ENCODE data around the gene PPP1R1C. TPM values are rescaled to one million over a fixed set of nuclear protein-coding genes. Genes with fewer than 3 reads are reported as not detected.

Gene PPP1R1C
- not detected for polyA plus RNA-seq (ENCODE audit: low read depth in 6 of 6)

GRCh38 chr2:181985632-181986205, at the start of gene PPP1R1C:
TSS of gene PPP1R1C (plus strand) at chr2:181985853. CDS start at chr2:181986111, 258 bp downstream.
- H3K4me3 Mint-ChIP-seq, result no peak within 1 kb of the TSS

GRCh38 chr2:181937473-181937872, 48.2 kb upstream of the PPP1R1C start:
- no peaks in the 10 kb centered on the region for H3K36me3 Mint-ChIP-seq
- peaks cover 0 to 9% (median 0%) of the 10 kb centered on the region in 3 donors for H3K27me3 Mint-ChIP-seq
- ATAC-seq (ENCODE audit: low read depth in 2 of 2) (no peak), DNase-seq (no peak)
- H3K4me3 Mint-ChIP-seq, result no peak overlapping the region
- no peaks in the 10 kb centered on the region for H3K4me1 Mint-ChIP-seq
- peaks cover 0 to 4% (median 0%) of the 10 kb centered on the region in 7 donors for H3K9me3 Mint-ChIP-seq
- no peak overlapping the region for H3K27ac Mint-ChIP-seq

More at GRCh38 chr2:181985632-181986205, at the start of gene PPP1R1C:
- DNase-seq, result no peak
- no peak for ATAC-seq (ENCODE audit: low read depth in 2 of 2)
- Mint-ChIP-seq H3K4me1 (peaks cover 0 to 6% (median 0%) of the 10 kb centered on the region in 3 donors), H3K27me3 (no peaks in the 10 kb centered on the region), H3K9me3 (peaks cover 0 to under 1% (median 0%) of the 10 kb centered on the region in 7 donors), H3K36me3 (no peaks in the 10 kb centered on the region), H3K27ac (no peak within 1 kb of the TSS)

GRCh38 chr2:181943411-181944124, 42.1 kb upstream of the PPP1R1C start:
- peaks cover 0 to 6% of the 10 kb centered on the region in 2 donors for H3K36me3 Mint-ChIP-seq
- H3K27ac Mint-ChIP-seq, result no peak overlapping the region
- peaks cover 0 to 4% (median 0%) of the 10 kb centered on the region in 7 donors for H3K9me3 Mint-ChIP-seq
- H3K4me3 Mint-ChIP-seq, result no peak overlapping the region
- ATAC-seq (ENCODE audit: low read depth in 2 of 2) (no peak), DNase-seq (no peak)
- peaks cover 0 to 21% (median 0%) of the 10 kb centered on the region in 3 donors for H3K27me3 Mint-ChIP-seq
- H3K4me1 Mint-ChIP-seq, result no peaks in the 10 kb centered on the region

GRCh38 chr2:181944164-181944913, 41.3 kb upstream of the PPP1R1C start:
- DNase-seq (no peak), ATAC-seq (ENCODE audit: low read depth in 2 of 2) (no peak)
- Mint-ChIP-seq H3K4me3 (no peak overlapping the region), H3K4me1 (no peaks in the 10 kb centered on the region), H3K27ac (no peak overlapping the region), H3K9me3 (no peaks in the 10 kb centered on the region), H3K27me3 (peaks cover 0 to 20% (median 4%) of the 10 kb centered on the region in 3 donors), H3K36me3 (peaks cover 0 to 6% of the 10 kb centered on the region in 2 donors)

- Mint-ChIP-seq H3K4me3 (no peak overlapping the region), H3K27ac (no peak overlapping the region), H3K36me3 (peaks cover 0 to 6% of the 10 kb centered on the region in 2 donors), H3K27me3 (peaks cover 0 to 26% (median 9%) of the 10 kb centered on the region in 3 donors), H3K4me1 (no peaks in the 10 kb centered on the region), H3K9me3 (no peaks in the 10 kb centered on the region)
- no peak for ATAC-seq (ENCODE audit: low read depth in 2 of 2)
- no peak for DNase-seq
Observed at GRCh38 chr2:181944914-181945291, 40.8 kb upstream of the PPP1R1C start.

GRCh38 chr2:181946444-181947127, 39.1 kb upstream of the PPP1R1C start:
- ATAC-seq (ENCODE audit: low read depth in 2 of 2) (no peak), DNase-seq (no peak)
- Mint-ChIP-seq H3K27ac (no peak overlapping the region), H3K9me3 (no peaks in the 10 kb centered on the region), H3K4me1 (no peaks in the 10 kb centered on the region), H3K36me3 (peaks cover 0 to 6% of the 10 kb centered on the region in 2 donors), H3K27me3 (peaks cover 3 to 28% (median 9%) of the 10 kb centered on the region in 3 donors), H3K4me3 (no peak overlapping the region)

- no peak overlapping the region for H3K4me3 Mint-ChIP-seq
- H3K27me3 Mint-ChIP-seq, result peaks cover 3 to 28% (median 9%) of the 10 kb centered on the region in 3 donors
- ATAC-seq (ENCODE audit: low read depth in 2 of 2), result no peak
- H3K9me3 Mint-ChIP-seq, result no peaks in the 10 kb centered on the region
- no peak overlapping the region for H3K27ac Mint-ChIP-seq
- H3K4me1 Mint-ChIP-seq, result no peaks in the 10 kb centered on the region
- peaks cover 0 to 6% of the 10 kb centered on the region in 2 donors for H3K36me3 Mint-ChIP-seq
- DNase-seq, result no peak
Observed at GRCh38 chr2:181947273-181947672, 38.4 kb upstream of the PPP1R1C start.

GRCh38 chr2:181948227-181948626, 37.4 kb upstream of the PPP1R1C start:
- Mint-ChIP-seq H3K4me3 (no peak overlapping the region), H3K27ac (no peak overlapping the region), H3K4me1 (no peaks in the 10 kb centered on the region), H3K27me3 (peaks cover 3 to 28% (median 9%) of the 10 kb centered on the region in 3 donors), H3K9me3 (no peaks in the 10 kb centered on the region), H3K36me3 (peaks cover 0 to 6% of the 10 kb centered on the region in 2 donors)
- no peak for ATAC-seq (ENCODE audit: low read depth in 2 of 2)
- DNase-seq, result no peak

GRCh38 chr2:181949047-181949446, 36.6 kb upstream of the PPP1R1C start:
- H3K4me1 Mint-ChIP-seq, result peaks cover 0 to 2% (median 0%) of the 10 kb centered on the region in 3 donors
- H3K4me3 Mint-ChIP-seq, result no peak overlapping the region
- H3K27me3 Mint-ChIP-seq, result peaks cover 3 to 26% (median 13%) of the 10 kb centered on the region in 3 donors
- H3K27ac Mint-ChIP-seq, result no peak overlapping the region
- H3K9me3 Mint-ChIP-seq, result no peaks in the 10 kb centered on the region
- ATAC-seq (ENCODE audit: low read depth in 2 of 2) (no peak), DNase-seq (no peak)
- H3K36me3 Mint-ChIP-seq, result peaks cover 0 to 6% of the 10 kb centered on the region in 2 donors

- no peak for ATAC-seq (ENCODE audit: low read depth in 2 of 2)
- Mint-ChIP-seq H3K4me3 (peak overlapping the region in 1 of 8 donors; percentile 19), H3K4me1 (peaks cover 0 to 5% (median 3%) of the 10 kb centered on the region in 3 donors), H3K36me3 (no peaks in the 10 kb centered on the region), H3K9me3 (no peaks in the 10 kb centered on the region), H3K27ac (no peak overlapping the region), H3K27me3 (peaks cover 3 to 16% (median 13%) of the 10 kb centered on the region in 3 donors)
- no peak for DNase-seq
Observed at GRCh38 chr2:181952404-181953226, 33.0 kb upstream of the PPP1R1C start.

- no peaks in the 10 kb centered on the region for H3K36me3 Mint-ChIP-seq
- H3K27ac Mint-ChIP-seq, result peak overlapping the region in 1 of 6 donors; percentile 24
- peak overlapping the region in 6 of 8 donors; percentile 28 to 91 (median 68) for H3K4me3 Mint-ChIP-seq
- DNase-seq (peak; percentile 39), ATAC-seq (ENCODE audit: low read depth in 2 of 2) (peak; percentile 68 to 79)
- H3K27me3 Mint-ChIP-seq, result peaks cover 3 to 18% (median 13%) of the 10 kb centered on the region in 3 donors
- H3K9me3 Mint-ChIP-seq, result no peaks in the 10 kb centered on the region
- peaks cover 0 to 5% (median 3%) of the 10 kb centered on the region in 3 donors for H3K4me1 Mint-ChIP-seq
Observed at GRCh38 chr2:181953881-181954537, 31.6 kb upstream of the PPP1R1C start.

GRCh38 chr2:181954538-181954883, 31.1 kb upstream of the PPP1R1C start:
- Mint-ChIP-seq H3K4me3 (peak overlapping the region in 5 of 8 donors; percentile 28 to 91 (median 56)), H3K9me3 (no peaks in the 10 kb centered on the region), H3K27me3 (peaks cover 3 to 13% (median 8%) of the 10 kb centered on the region in 3 donors), H3K4me1 (peaks cover 0 to 5% (median 3%) of the 10 kb centered on the region in 3 donors), H3K27ac (no peak overlapping the region), H3K36me3 (no peaks in the 10 kb centered on the region)
- DNase-seq, result no peak
- peak in 1 of 2 donors; percentile 7 for ATAC-seq (ENCODE audit: low read depth in 2 of 2)

Measured in naive B cell (primary cell).